Tibial nerve (tissue), 4 donors: ENCODE data around the gene C10orf67.

Experiments used
- CTCF ChIP-seq, 5 experiments: fragments of 200-600 bp in 3 of 5; fragments of 450-650 bp in 2 of 5; sonication (generic) in 3 of 5; IDR thresholded peaks; one replicate each; pipeline ENCODE4 v1.5.1; 2016 to 2019; ENCODE audit warnings: antibody characterized with exemption in 5 of 5, mild to moderate bottlenecking in 3 of 5, moderate library complexity in 2 of 5
- EP300 ChIP-seq, 2 donors: sonication (generic); formaldehyde crosslinking; IDR thresholded peaks; one replicate each; pipeline ENCODE4 v1.6.1; 2017; ENCODE audit warnings: antibody characterized with exemption in 2 of 2, mild to moderate bottlenecking in 1 of 2
- POLR2A ChIP-seq, 2 donors: fragments of 450-650 bp; IDR thresholded peaks; one replicate each; pipeline ENCODE4 v1.6.1; 2017; ENCODE audit warnings: antibody characterized with exemption in 2 of 2, mild to moderate bottlenecking in 2 of 2, moderate library complexity in 2 of 2

- TF ChIP-seq CTCF (IDR thresholded peaks at IDR 0.05) (no peak), POLR2A (IDR thresholded peaks at IDR 0.05) (no peak), EP300 (IDR thresholded peaks at IDR 0.05) (no peak)
Observed at GRCh38 chr10:23262928-23263327, 81.7 kb downstream of the C10orf67 start.
